Heart right ventricle (tissue), 16 donors: ENCODE data around the gene ZCCHC14. TPM values are rescaled to one million over a fixed set of nuclear protein-coding genes. Genes with fewer than 3 reads are reported as not detected.

Experiments
- ATAC-seq, 8 donors: fragments of 200-7000 bp; cut with Tn5 transposase; one replicate each; pipeline ENCODE4 v1.9.1; 2020; ENCODE audit warnings: mild to moderate bottlenecking in 8 of 8, moderate library complexity in 8 of 8, moderate number of reproducible peaks in 1 of 8
- DNase-seq, 2 donors: peaks; one replicate each; pipeline ENCODE4 v3.0.0-alpha.2; 2020
- H3K27ac ChIP-seq, 10 donors: fragments of 200-600 bp; sonication (generic) in 2 of 10; one replicate each; pipeline versions ENCODE4 v1.5.0 to v1.8.0; 2020 to 2022; ENCODE audit warnings: mild to moderate bottlenecking in 3 of 10
- H3K27me3 ChIP-seq, 7 donors: fragments of 200-600 bp; one replicate each; pipeline ENCODE4 v1.8.0; 2021 to 2022; ENCODE audit warnings: mild to moderate bottlenecking in 2 of 7
- H3K36me3 ChIP-seq, 9 donors: fragments of 200-600 bp; sonication (generic) in 1 of 9; one replicate each; pipeline versions ENCODE4 v1.5.0 to v1.8.0; 2020 to 2022; ENCODE audit warnings: mild to moderate bottlenecking in 2 of 9
- H3K4me1 ChIP-seq, 9 donors: fragments of 200-600 bp; sonication (generic) in 1 of 9; one replicate each; pipeline versions ENCODE4 v1.5.0 to v1.8.0; 2020 to 2022; ENCODE audit warnings: mild to moderate bottlenecking in 4 of 9
- H3K4me3 ChIP-seq, 10 donors: fragments of 200-600 bp; sonication (generic) in 2 of 10; one replicate each; pipeline versions ENCODE4 v1.5.0 to v1.8.0; 2020 to 2022; ENCODE audit warnings: mild to moderate bottlenecking in 7 of 10, moderate library complexity in 2 of 10
- H3K9me3 ChIP-seq, 11 donors: fragments of 200-600 bp in 10 of 11; sonication (generic) in 2 of 11; one replicate each; pipeline versions ENCODE4 v1.5.0 to v1.8.0; 2013 to 2022; ENCODE audit warnings: mild to moderate bottlenecking in 2 of 11, control low read depth in 1 of 11, moderate library complexity in 1 of 11
- WGBS, 2 donors: extraction: QIAGEN DNeasy Blood & Tissue Kit; methylation state at CpG; one replicate each; pipeline ENCODE4 v1.1.7; 2013; ENCODE audit warnings: inconsistent platforms in 1 of 2; 5-methylcytosine and 5-hydroxymethylcytosine counted together
- intact Hi-C, 10 donors: fragments of 100-400 bp; cut with DNase I; formaldehyde crosslinking; loops; one replicate each; pipeline versions ENCODE4 v1.11.1 to v1.14.2; 2022
- polyA plus RNA-seq, 2 donors: library from polyadenylated mRNA; stranded (reverse); fragments of 200-250 nt; gene quantifications; one replicate each; pipeline ENCODE4 v1.2.3, GENCODE V29; 2013
- total RNA-seq, 10 donors: library from RNA; stranded (reverse); fragmentation: NEBNext Ultra II Directional in 3 of 10; extraction: Animal tissue kit (Norgen Biotek cat#: 25700) in 3 of 10; gene quantifications; one replicate each; pipeline versions ENCODE4 v1.2.1 to v1.2.4, GENCODE V29; 2021 to 2023
- TF ChIP-seq, protein P1 (sequence below), 9 donors: fragments of 200-600 bp; sonication (generic) in 2 of 9; IDR thresholded peaks; one replicate each; pipeline versions ENCODE4 v1.5.0 to v1.8.0; 2021 to 2022; ENCODE audit warnings: antibody characterized with exemption in 9 of 9, mild to moderate bottlenecking in 5 of 9, moderate library complexity in 1 of 9
- donor health status: Arrhythmogenic right ventricular cardiomyopathy.
- donor health status: ischemic (EF 13 %, LVEDD 7.1; RV severe dilation, severe dysfunction).
- donor health status: healthy with polysubstance abuse.
- donor health status: DM: no; HTN: yes; CAD: no.
- donor health status: DM: no; HTN: no; CAD: no.
- donor health status: ischemic (EF 25% LVEDD 6.9; RV normal size, moderate dysfunction).
- donor health status: ischemic (EF 25% LVEDD 5.7; RV mildly dilated, moderate dysfunction).
- donor health status: healthy.
- donor health status: DM: yes; HTN: yes; CAD: no.
- donor health status: Ischemic cardiomyopathy.
- donor health status: ischemic (EF 35%, LVEDD 5.7; RV mildly dilated, moderate dysfunction).
- donor health status: nonischemic (EF 11% LVEDD 7.7; RV severe dilation, severe dysfunction).
- donor health status: DM: yes; HTN: yes; CAD: no.
- donor health status: PGD.
- donor health status: ischemic (EF 29% LVEDD 5.4; RV normal size, mild dysfunction).
- donor health status: nonischemic (EF 23%, LVEDD 6.1; RV moderate dilation, normal function).

Gene ZCCHC14
- total and polyA plus RNA-seq, 12 donors = 4.5 to 19.3 (median 15.7) TPM

GRCh38 chr16:87496447-87496801 is 3.6 kb upstream of the ZCCHC14 start:
- TF ChIP-seq, protein P1, sequence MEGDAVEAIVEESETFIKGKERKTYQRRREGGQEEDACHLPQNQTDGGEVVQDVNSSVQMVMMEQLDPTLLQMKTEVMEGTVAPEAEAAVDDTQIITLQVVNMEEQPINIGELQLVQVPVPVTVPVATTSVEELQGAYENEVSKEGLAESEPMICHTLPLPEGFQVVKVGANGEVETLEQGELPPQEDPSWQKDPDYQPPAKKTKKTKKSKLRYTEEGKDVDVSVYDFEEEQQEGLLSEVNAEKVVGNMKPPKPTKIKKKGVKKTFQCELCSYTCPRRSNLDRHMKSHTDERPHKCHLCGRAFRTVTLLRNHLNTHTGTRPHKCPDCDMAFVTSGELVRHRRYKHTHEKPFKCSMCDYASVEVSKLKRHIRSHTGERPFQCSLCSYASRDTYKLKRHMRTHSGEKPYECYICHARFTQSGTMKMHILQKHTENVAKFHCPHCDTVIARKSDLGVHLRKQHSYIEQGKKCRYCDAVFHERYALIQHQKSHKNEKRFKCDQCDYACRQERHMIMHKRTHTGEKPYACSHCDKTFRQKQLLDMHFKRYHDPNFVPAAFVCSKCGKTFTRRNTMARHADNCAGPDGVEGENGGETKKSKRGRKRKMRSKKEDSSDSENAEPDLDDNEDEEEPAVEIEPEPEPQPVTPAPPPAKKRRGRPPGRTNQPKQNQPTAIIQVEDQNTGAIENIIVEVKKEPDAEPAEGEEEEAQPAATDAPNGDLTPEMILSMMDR (IDR thresholded peaks at IDR 0.05) = peak in 1 of 9 donors; percentile 12
- intact Hi-C loops = no loop called here
- 90 to 94% methylated on average over 2 of the region's 2 CpGs for WGBS, 2 donors
- no peak overlapping the region for H3K27ac ChIP-seq
- no peaks in the 10 kb centered on the region for H3K9me3 ChIP-seq
- peaks cover 4 to 20% (median 11%) of the 10 kb centered on the region in 9 donors for H3K4me1 ChIP-seq
- H3K36me3 ChIP-seq = no peaks in the 10 kb centered on the region
- DNase-seq (no peak), ATAC-seq (no peak)
- no peaks in the 10 kb centered on the region for H3K27me3 ChIP-seq
- no peak overlapping the region for H3K4me3 ChIP-seq

DNA sequence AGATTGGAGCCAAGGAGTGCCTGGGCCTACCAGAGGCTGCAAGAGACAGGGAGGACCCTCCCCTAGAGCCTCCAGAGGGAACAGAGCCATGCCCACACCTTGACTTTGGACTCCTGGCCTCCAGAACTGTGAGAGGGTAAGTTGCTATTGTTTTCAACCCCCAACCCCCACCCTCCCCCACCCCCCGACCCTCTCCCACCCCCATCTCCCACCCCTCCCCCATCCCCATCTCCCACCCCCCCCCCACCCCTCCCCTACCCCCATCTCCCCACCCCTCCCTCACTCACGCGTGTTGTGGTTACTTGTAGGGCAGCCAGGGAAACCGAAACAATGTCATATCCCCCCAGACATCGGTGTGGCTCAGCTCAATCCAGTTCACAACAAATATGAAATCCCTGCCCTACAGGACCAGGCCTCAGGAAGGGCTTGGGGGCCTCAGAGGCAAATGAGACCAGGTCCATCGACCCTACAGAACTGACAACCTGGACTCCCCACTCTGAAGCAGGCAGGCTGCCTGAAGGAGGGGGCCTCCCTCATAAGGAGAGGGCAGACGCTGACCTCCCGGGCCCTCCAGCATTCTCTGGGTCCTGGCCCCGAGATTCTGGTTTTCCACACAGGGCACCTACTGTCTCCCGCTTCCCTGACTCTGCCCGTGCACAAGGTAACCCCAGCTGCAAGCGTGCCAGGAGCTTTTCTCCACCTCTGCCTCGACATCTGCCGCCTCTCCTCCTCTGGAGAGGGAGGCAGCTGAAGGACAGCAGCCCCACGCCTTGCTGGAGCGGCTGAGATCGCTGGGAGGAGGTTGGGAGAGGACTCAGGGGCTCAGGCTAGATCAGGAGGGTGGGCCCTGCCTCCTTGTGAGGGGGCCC is 3.0 kb upstream of the ZCCHC14 start:
- TF ChIP-seq, protein P1 (IDR thresholded peaks at IDR 0.05) = no peak

GRCh38 chr16:87493608-87494280 is 920 bp upstream of the ZCCHC14 start:
- ATAC-seq = no peak

More for the DNA sequence above, 3.0 kb upstream of the ZCCHC14 start:
- Histone ChIP-seq H3K27me3 (no peaks in the 10 kb centered on the region), H3K36me3 (no peaks in the 10 kb centered on the region), H3K4me3 (no peak overlapping the region), H3K9me3 (no peaks in the 10 kb centered on the region), H3K27ac (no peak overlapping the region), H3K4me1 (peaks cover 4 to 26% (median 17%) of the 10 kb centered on the region in 9 donors)
- no peak for ATAC-seq
- WGBS, 2 donors = 75 to 85% methylated on average over 16 to 17 of the region's 17 CpGs
- DNase-seq = no peak
- intact Hi-C loops = no loop called here

GRCh38 chr16:87492291-87492630 is 563 bp downstream of the ZCCHC14 start:
- no peak for DNase-seq
- intact Hi-C loops = loop anchor here in 2 of 10 donors (2.0 to 5.0 kb wide), 2 partner anchors 27 to 35 kb away; no protein-coding TSS in a partner anchor
- no peaks in the 10 kb centered on the region for H3K36me3 ChIP-seq
- H3K27me3 ChIP-seq = no peaks in the 10 kb centered on the region
- H3K4me3 ChIP-seq = peak overlapping the region in 9 of 10 donors; percentile 51 to 65 (median 59)
- H3K4me1 ChIP-seq = peaks cover 18 to 61% (median 52%) of the 10 kb centered on the region in 9 donors
- ATAC-seq = no peak
- 0 to 1% methylated on average over 2 to 66 of the region's 74 CpGs for WGBS, 2 donors
- TF ChIP-seq, protein P1 (IDR thresholded peaks at IDR 0.05) = no peak
- H3K9me3 ChIP-seq = no peaks in the 10 kb centered on the region
- peak overlapping the region in 5 of 10 donors; percentile 48 to 87 (median 70) for H3K27ac ChIP-seq

More at GRCh38 chr16:87493608-87494280, 920 bp upstream of the ZCCHC14 start:
- H3K4me1 ChIP-seq = peaks cover 9 to 46% (median 37%) of the 10 kb centered on the region in 9 donors
- peak overlapping the region; percentile 44 to 61 (median 53) for H3K4me3 ChIP-seq
- no peak for DNase-seq
- H3K36me3 ChIP-seq = no peaks in the 10 kb centered on the region
- no peaks in the 10 kb centered on the region for H3K9me3 ChIP-seq
- TF ChIP-seq, protein P1 (IDR thresholded peaks at IDR 0.05) = no peak
- no peaks in the 10 kb centered on the region for H3K27me3 ChIP-seq
- H3K27ac ChIP-seq = peak overlapping the region in 2 of 10 donors; percentile 28 to 68
- intact Hi-C loops = loop anchor here in 2 of 10 donors (2.0 to 5.0 kb wide), 2 partner anchors 29 to 36 kb away; no protein-coding TSS in a partner anchor
- 40 to 45% methylated on average over 23 of the region's 23 CpGs for WGBS, 2 donors
